SK-N-SH treated with all-trans-retinoic acid at 6 μM for 48 hours (cell line): ENCODE measurements around the gene VOPP1.

Experiments used
- ARNTL ChIP-seq: fragments of 450-650 bp; formaldehyde crosslinking; IDR thresholded peaks from 2 replicates; pipeline ENCODE4 v1.5.0; 2020; ENCODE audit warnings: low read depth, mild to moderate bottlenecking, moderate library complexity, borderline replicate concordance
- OSR1 ChIP-seq: fragments of 250-450 bp; sonication (Bioruptor Pico); IDR thresholded peaks from 2 replicates; pipeline ENCODE4 v1.8.0; 2022; ENCODE audit warnings: moderate library complexity, mild to moderate bottlenecking, inconsistent platforms
- PPARA ChIP-seq: fragments of 250-450 bp; sonication (Bioruptor Pico); IDR thresholded peaks from 2 replicates; pipeline ENCODE4 v1.5.0; 2020; ENCODE audit warnings: mild to moderate bottlenecking, borderline replicate concordance
- RARB ChIP-seq: fragments of 250-450 bp; sonication (Bioruptor Pico); IDR thresholded peaks from 2 replicates; pipeline ENCODE4 v1.8.0; 2021; ENCODE audit warnings: mild to moderate bottlenecking, moderate library complexity
- TOX ChIP-seq: fragments of 250-450 bp; sonication (Bioruptor Pico); IDR thresholded peaks from 2 replicates; pipeline ENCODE4 v1.8.0; 2021; ENCODE audit warnings: mild to moderate bottlenecking, moderate library complexity, borderline replicate concordance
- ZFP3 ChIP-seq: fragments of 250-450 bp; sonication (Bioruptor Pico); IDR thresholded peaks from 2 replicates; pipeline ENCODE4 v1.5.0; 2020; ENCODE audit warnings: mild to moderate bottlenecking, moderate library complexity
- ZFP30 ChIP-seq: fragments of 450-650 bp; formaldehyde crosslinking; IDR thresholded peaks from 2 replicates; pipeline ENCODE4 v1.5.0; 2022; ENCODE audit warnings: mild to moderate bottlenecking, moderate library complexity
- ZNF565 ChIP-seq: fragments of 450-650 bp; formaldehyde crosslinking; conservative IDR thresholded peaks from 2 replicates; pipeline ENCODE4 v1.5.0; 2020; ENCODE audit warnings: low read depth, mild to moderate bottlenecking, moderate library complexity
- TF ChIP-seq, protein P1 (sequence below): fragments of 250-450 bp; sonication (Bioruptor Pico); IDR thresholded peaks from 2 replicates; pipeline ENCODE4 v1.5.1; 2020; ENCODE audit warnings: low read depth, mild to moderate bottlenecking, moderate library complexity
- TF ChIP-seq, protein P2 (sequence below): fragments of 250-450 bp; sonication (Bioruptor Pico); IDR thresholded peaks from 2 replicates; pipeline ENCODE4 v1.8.0; 2020; ENCODE audit warnings: mild to moderate bottlenecking, moderate library complexity, borderline replicate concordance
- TF ChIP-seq, protein P3 (sequence below): fragments of 250-450 bp; sonication (Bioruptor Pico); IDR thresholded peaks from 2 replicates; pipeline ENCODE4 v1.8.0; 2021; ENCODE audit warnings: low read depth, mild to moderate bottlenecking, moderate library complexity, borderline replicate concordance

DNA sequence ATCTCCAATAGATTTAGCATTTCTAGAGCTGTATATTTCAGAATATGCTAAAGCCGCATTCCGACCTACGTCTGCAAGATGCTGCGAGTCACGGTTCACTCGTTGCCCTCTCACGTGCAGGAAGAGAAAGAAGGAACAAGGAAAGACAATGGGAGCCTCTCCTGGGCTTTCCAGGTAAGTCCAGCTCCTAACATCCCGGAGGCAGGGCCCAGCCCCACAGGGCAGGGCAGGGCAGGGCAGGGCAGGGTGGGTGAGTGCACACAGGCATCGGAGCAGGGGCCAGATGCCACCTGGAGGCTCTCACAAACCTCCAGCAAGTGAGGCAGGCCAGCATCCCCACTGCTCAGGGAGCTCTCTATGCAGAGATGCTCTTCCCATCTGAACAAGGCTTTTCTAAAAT, 50.8 kb downstream of the VOPP1 start:
- TF ChIP-seq, protein P1, sequence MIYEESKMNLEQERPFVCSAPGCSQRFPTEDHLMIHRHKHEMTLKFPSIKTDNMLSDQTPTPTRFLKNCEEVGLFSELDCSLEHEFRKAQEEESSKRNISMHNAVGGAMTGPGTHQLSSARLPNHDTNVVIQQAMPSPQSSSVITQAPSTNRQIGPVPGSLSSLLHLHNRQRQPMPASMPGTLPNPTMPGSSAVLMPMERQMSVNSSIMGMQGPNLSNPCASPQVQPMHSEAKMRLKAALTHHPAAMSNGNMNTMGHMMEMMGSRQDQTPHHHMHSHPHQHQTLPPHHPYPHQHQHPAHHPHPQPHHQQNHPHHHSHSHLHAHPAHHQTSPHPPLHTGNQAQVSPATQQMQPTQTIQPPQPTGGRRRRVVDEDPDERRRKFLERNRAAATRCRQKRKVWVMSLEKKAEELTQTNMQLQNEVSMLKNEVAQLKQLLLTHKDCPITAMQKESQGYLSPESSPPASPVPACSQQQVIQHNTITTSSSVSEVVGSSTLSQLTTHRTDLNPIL (CRISPR knock-in tag) = no peak
- TF ChIP-seq ZFP3 (CRISPR knock-in tag) (no peak), PPARA (CRISPR knock-in tag) (no peak), RARB (CRISPR knock-in tag) (no peak), TOX (CRISPR knock-in tag) (no peak), ARNTL (CRISPR knock-in tag) (no peak), ZFP30 (CRISPR knock-in tag) (no peak), OSR1 (CRISPR knock-in tag) (no peak), ZNF565 (CRISPR knock-in tag) (no peak)
- TF ChIP-seq, protein P2, sequence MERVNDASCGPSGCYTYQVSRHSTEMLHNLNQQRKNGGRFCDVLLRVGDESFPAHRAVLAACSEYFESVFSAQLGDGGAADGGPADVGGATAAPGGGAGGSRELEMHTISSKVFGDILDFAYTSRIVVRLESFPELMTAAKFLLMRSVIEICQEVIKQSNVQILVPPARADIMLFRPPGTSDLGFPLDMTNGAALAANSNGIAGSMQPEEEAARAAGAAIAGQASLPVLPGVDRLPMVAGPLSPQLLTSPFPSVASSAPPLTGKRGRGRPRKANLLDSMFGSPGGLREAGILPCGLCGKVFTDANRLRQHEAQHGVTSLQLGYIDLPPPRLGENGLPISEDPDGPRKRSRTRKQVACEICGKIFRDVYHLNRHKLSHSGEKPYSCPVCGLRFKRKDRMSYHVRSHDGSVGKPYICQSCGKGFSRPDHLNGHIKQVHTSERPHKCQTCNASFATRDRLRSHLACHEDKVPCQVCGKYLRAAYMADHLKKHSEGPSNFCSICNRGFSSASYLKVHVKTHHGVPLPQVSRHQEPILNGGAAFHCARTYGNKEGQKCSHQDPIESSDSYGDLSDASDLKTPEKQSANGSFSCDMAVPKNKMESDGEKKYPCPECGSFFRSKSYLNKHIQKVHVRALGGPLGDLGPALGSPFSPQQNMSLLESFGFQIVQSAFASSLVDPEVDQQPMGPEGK (CRISPR knock-in tag) = no peak
- TF ChIP-seq, protein P3, sequence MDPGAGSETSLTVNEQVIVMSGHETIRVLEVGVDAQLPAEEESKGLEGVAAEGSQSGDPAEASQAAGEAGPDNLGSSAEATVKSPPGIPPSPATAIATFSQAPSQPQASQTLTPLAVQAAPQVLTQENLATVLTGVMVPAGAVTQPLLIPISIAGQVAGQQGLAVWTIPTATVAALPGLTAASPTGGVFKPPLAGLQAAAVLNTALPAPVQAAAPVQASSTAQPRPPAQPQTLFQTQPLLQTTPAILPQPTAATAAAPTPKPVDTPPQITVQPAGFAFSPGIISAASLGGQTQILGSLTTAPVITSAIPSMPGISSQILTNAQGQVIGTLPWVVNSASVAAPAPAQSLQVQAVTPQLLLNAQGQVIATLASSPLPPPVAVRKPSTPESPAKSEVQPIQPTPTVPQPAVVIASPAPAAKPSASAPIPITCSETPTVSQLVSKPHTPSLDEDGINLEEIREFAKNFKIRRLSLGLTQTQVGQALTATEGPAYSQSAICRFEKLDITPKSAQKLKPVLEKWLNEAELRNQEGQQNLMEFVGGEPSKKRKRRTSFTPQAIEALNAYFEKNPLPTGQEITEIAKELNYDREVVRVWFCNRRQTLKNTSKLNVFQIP (CRISPR knock-in tag) = no peak
